Midbrain (tissue), 1 donor: ENCODE data around the gene NGLY1.

Experiments used
- DNase-seq: peaks from one replicate; lab custom pipeline; 2025; lab: John Stamatoyannopoulos, UW

Gene NGLY1

GRCh38 chr3:25707268-25707926 is 75.8 kb downstream of the NGLY1 start:
- DNase-seq: no peak

GRCh38 chr3:25706213-25706612 is 77.0 kb downstream of the NGLY1 start:
- no peak for DNase-seq

- DNase-seq: no peak
Observed at GRCh38 chr3:25697553-25697952, 85.7 kb downstream of the NGLY1 start.

- no peak for DNase-seq
Observed at GRCh38 chr3:25695731-25696420, 87.4 kb downstream of the NGLY1 start.

GRCh38 chr3:25693238-25693637 is 90.0 kb downstream of the NGLY1 start:
- DNase-seq: no peak

- no peak for DNase-seq
Observed at GRCh38 chr3:25692341-25692740, 90.9 kb downstream of the NGLY1 start.

- DNase-seq: no peak
Observed at GRCh38 chr3:25690768-25691533, 92.3 kb downstream of the NGLY1 start.

- DNase-seq: no peak
Observed at GRCh38 chr3:25689226-25689625, 94.0 kb downstream of the NGLY1 start.

- DNase-seq: no peak
Observed at GRCh38 chr3:25687742-25688141, 95.5 kb downstream of the NGLY1 start.

- no peak for DNase-seq
Observed at GRCh38 chr3:25686766-25687165, 96.5 kb downstream of the NGLY1 start.

- DNase-seq: no peak
Observed at GRCh38 chr3:25683882-25684281, 99.4 kb downstream of the NGLY1 start.

GRCh38 chr3:25683410-25683809 is 99.8 kb downstream of the NGLY1 start:
- DNase-seq: no peak

- DNase-seq: no peak
Observed at GRCh38 chr3:25679642-25680302, 103.5 kb downstream of the NGLY1 start.

- DNase-seq: peak; percentile 44
Observed at GRCh38 chr3:25679166-25679565, 104.1 kb downstream of the NGLY1 start.

GRCh38 chr3:25678581-25678980 is 104.7 kb downstream of the NGLY1 start:
- DNase-seq: peak; percentile 7

- DNase-seq: no peak
Observed at GRCh38 chr3:25677121-25677520, 106.1 kb downstream of the NGLY1 start.

GRCh38 chr3:25674670-25675069 is 108.6 kb downstream of the NGLY1 start:
- no peak for DNase-seq

GRCh38 chr3:25673738-25674298 is 109.4 kb downstream of the NGLY1 start:
- DNase-seq: no peak
